HG02588 (cell line): ENCODE results near the gene RAMACL.

Experiments used
- ATAC-seq: cut with Tn5 transposase; IDR thresholded peaks from one replicate; pipeline ENCODE4 v1.9.1; 2021; ENCODE audit warnings: mild to moderate bottlenecking, moderate library complexity; ENCODE audit not compliant: unreplicated experiment

The RAMACL gene

DNA sequence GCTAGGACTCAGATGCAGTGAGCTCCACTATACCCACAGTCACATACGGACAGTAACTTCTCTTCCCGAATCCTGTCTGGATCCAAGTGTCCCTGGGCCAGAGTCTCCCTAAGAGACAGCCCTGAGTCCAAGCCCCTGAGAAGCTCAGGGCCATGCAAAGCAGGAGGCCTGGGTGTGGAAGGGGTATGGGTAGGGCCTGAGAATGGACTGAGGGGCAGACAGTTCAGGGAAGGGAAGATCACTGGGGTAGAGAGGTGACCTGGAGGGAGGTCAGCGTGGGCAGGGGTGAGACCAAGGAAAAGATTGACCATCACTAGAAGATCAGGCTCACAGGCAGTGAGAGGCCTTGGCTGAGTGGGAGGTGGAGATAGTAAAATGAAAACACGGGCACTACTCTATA, 31.8 kb upstream of the RAMACL start:
- no peak for ATAC-seq

- ATAC-seq, result no peak
Observed at GRCh38 chr6:166617359-166617758, 30.9 kb upstream of the RAMACL start.

- ATAC-seq, result no peak
Observed at GRCh38 chr6:166616261-166617238, 30.1 kb upstream of the RAMACL start.

GRCh38 chr6:166615059-166615770, 28.7 kb upstream of the RAMACL start:
- ATAC-seq, result no peak

DNA sequence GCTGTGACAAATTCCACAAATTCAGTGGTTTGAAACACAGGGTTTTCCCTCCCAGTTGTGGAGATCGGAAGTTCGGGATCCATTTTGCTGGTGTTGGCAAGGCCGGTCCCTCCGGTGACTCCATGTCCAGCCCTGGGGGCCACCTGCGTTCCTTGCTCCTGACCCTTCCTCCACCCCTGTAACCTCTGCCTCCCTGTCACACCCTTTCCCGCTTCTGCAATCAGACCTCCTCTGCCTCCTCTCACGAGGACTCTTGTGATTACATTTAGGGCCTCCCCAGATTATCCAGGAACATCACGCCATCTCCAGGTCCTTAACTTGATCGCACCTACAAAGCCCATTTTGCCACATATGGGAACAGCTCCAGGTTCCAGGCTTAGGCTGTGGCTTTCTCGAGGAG, 28.1 kb upstream of the RAMACL start:
- no peak for ATAC-seq

DNA sequence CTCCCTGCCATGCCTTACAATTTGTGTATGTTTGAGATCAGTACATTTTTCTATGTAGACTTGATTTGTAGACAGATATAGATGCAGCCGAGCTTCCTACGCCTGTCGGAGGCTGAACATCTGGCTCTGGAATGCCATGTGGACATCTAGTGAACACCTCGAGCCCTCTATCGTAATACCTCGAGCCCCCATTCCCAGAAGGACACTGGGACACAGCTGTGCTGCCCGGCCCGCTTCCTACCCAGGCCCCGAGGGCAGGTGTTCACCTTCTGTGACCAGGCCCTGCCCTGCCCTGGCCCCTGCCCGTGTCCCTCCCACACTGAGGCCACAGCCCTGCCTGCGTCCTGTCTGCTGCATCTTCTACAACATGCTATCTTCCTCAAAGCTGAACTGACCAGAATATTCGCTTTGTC, 27.7 kb upstream of the RAMACL start:
- no peak for ATAC-seq

- no peak for ATAC-seq
Observed at GRCh38 chr6:166613027-166613426, 26.5 kb upstream of the RAMACL start.

DNA sequence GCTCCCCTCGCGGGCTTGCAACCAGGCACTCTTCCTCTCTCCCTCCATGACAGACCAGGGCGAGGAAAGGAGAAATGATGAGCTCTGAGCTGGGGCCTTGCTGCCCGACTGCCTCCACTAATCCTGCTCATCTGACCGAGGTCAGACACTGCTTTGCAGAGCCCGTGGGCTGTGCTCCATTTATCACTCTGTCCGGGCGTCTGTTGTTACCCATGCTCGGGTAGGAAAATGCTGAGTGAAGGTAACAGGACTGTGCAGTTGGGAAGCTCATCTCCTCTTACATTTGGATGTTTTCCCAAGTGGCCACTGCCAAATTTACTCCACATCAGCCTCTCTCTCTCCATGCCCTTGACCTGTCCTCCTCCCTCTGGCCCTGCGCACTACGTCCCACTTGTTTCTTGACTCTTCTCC, 26.0 kb upstream of the RAMACL start:
- no peak for ATAC-seq

GRCh38 chr6:166611631-166612030, 25.2 kb upstream of the RAMACL start:
- no peak for ATAC-seq

- no peak for ATAC-seq
Observed at GRCh38 chr6:166610069-166610468, 23.6 kb upstream of the RAMACL start.

GRCh38 chr6:166608774-166609173, 22.3 kb upstream of the RAMACL start:
- no peak for ATAC-seq

DNA sequence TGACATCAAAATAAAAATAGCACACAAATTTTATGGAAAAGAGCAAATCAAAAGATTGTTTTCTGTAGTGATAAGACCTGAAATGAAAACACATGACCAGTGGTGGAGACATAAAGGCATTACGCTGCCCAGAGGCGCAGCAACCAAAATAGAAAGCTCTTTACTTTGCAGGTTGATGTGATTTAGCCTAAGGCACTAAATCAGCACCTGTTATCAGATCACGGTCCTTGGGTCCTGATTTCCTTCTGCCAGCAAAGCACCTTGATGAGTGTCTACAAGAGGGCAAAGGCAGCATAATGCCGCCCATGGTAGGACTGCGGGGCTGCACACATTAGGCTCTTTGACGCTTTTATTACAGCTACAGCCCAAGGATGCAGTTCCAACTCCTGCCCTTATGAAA, 19.3 kb upstream of the RAMACL start:
- ATAC-seq, result no peak

DNA sequence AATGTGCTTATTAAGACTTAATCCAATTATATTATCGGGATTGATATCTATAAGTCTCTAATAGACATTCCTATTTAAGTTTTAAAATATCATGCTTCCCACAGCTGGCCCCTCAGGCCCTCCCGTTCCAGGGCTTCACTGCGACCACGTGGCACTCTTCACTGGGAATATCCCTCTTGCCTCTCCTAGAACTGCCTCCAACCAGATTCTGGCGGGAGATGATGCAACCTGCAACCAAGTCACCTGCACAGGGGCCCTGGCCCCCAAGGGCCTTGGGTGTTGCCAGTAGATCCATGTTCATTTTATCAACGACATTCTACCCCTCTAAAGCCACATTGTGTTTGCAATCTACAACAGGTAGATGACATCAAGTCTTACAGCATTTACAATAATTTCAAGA, 18.4 kb upstream of the RAMACL start:
- ATAC-seq, result no peak

GRCh38 chr6:166604328-166604727, 17.9 kb upstream of the RAMACL start:
- no peak for ATAC-seq

- ATAC-seq, result no peak
Observed at GRCh38 chr6:166603043-166603690, 16.7 kb upstream of the RAMACL start.

- no peak for ATAC-seq
Observed at GRCh38 chr6:166601956-166602355, 15.5 kb upstream of the RAMACL start.

DNA sequence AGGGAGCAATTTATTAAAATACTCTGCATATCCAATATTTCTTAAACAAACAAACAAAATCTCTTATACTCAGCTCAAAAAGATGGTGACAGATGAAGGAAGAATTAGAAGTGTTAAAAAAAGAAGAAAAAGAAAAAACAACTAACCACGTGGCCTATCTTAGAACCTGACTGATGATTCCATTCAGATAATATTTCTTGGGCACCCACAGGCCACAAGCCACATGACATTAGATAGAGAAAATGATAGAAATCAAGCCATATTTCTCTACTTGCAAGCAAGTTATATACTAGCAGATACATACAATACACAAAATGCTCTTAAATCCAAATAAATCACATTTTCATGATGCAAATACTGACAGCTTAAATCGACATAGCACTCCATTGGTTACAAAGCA, 14.5 kb upstream of the RAMACL start:
- no peak for ATAC-seq

DNA sequence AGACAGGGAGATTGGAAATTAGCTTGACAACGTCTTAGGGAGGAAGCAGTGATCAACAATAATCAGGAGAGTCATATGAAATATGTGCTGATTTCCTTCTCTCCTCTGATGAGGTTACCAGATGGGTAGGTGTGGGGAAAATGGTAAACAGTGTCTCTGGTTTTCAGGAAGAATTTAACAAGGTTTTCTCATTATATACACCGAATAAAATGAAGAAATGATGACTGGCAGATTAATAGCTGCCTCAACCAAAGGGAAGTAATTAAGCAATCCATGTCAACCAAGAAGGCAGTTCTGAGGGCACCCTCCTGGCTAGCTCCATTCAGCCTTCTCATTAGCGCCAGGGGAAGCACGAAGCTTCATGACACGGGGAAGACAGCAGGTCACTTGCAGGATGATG, 12.7 kb upstream of the RAMACL start:
- ATAC-seq, result no peak

DNA sequence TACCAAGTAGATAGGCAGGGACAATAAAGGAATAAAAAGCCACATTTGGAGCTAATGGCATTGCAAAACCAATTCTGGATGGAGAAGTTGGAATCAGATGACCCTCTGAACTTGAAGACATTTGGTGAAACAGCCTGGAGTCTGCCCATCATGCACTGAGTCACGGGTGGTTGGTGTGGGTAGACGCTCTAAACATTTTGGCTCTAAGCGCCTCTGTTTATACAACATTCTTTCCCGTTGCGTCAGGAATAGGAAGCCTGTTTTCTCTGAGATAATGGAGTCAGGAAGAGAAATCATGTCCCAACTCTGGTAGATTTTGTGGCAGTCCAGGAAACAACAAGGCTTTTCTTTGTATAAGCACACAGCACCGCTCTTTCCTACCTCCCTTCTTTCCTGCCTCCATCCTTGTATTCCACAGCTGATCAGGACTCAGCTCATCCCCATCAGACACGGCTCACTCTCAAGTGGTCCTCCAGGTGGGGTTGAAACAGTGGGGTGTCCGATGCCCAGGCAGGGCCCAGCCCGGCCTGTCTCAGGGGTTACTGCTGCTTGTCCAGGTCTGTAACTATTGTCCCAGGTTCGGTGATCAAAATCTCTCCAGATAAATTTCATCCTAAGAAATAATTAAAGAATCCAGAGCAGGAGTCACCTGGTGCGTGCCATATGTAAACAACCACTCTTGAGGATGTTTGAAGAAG, 12.1 kb upstream of the RAMACL start:
- no peak for ATAC-seq

DNA sequence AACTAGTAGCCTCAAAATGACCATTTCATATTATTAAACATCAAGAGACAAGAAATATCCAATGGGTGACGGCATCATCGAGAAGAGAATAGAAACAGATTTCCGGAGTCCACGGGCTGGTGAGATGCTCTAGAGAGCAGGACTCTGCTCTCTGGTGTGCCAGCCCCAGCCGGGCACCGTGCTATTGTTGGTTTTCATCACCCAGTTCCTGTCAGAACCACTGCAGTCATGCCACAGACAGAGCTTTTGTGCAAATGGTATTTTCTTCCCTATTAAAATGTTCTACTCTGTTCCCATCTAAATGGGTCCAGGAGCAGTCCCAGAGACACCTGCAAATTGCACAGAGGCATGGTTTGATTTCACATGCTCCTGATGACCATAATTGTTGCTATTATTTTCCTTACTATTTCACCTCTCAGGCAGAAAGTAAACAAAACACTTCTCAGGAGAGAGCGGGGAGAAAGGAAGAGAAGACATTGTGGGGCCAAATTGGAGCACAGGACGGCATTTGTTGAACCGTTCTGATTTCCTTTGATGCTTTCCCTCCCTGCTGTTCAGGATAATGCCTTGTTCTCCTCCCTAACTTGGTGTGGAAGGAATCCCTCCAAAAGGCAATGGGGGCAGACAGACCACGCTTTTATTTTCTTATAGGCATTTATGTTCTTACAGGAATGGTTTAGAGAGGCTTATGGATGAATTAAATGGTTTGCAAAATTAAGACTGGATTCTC, 11.4 kb upstream of the RAMACL start:
- no peak for ATAC-seq
